Activated CD4-positive, CD25-positive, alpha-beta regulatory T cell treated with anti-CD3 and anti-CD28 coated beads, Interleukin-2, amount 50 U/mL, for 72 hours (primary cell): ENCODE measurements around the gene TMEM51.

Experiments used
- DNase-seq: peaks from one replicate; pipeline ENCODE4 v3.0.0; 2021

Gene TMEM51

GRCh38 chr1:15222653-15223303, 69.2 kb downstream of the TMEM51 start:
- DNase-seq: no peak

GRCh38 chr1:15224259-15224869, 70.8 kb downstream of the TMEM51 start:
- no peak for DNase-seq

GRCh38 chr1:15224974-15225373, 71.4 kb downstream of the TMEM51 start:
- DNase-seq: no peak

GRCh38 chr1:15225461-15225860, 71.9 kb downstream of the TMEM51 start:
- no peak for DNase-seq

- DNase-seq: no peak
Observed at GRCh38 chr1:15226388-15227255, 73.1 kb downstream of the TMEM51 start.

- DNase-seq: no peak
Observed at GRCh38 chr1:15229707-15230131, 76.2 kb downstream of the TMEM51 start.

- DNase-seq: no peak
Observed at GRCh38 chr1:15231714-15232201, 78.2 kb downstream of the TMEM51 start.

GRCh38 chr1:15233689-15234088, 80.1 kb downstream of the TMEM51 start:
- no peak for DNase-seq

GRCh38 chr1:15236321-15236721, 82.8 kb downstream of the TMEM51 start:
- DNase-seq: no peak

- no peak for DNase-seq
Observed at GRCh38 chr1:15236746-15237145, 83.2 kb downstream of the TMEM51 start.

- no peak for DNase-seq
Observed at GRCh38 chr1:15238789-15239188, 85.2 kb downstream of the TMEM51 start.

GRCh38 chr1:15242766-15243165, 89.2 kb downstream of the TMEM51 start:
- no peak for DNase-seq

GRCh38 chr1:15243275-15244043, 89.9 kb downstream of the TMEM51 start:
- no peak for DNase-seq

- no peak for DNase-seq
Observed at GRCh38 chr1:15244813-15245212, 91.3 kb downstream of the TMEM51 start.

- DNase-seq: no peak
Observed at GRCh38 chr1:15245593-15246360, 92.2 kb downstream of the TMEM51 start.

GRCh38 chr1:15246960-15247614, 93.5 kb downstream of the TMEM51 start, which contains the start of gene FHAD1:
FHAD1 (plus strand) TSS chr1:15247223; CDS start chr1:15251785, 4,562 bp downstream.
- peak; percentile 32 for DNase-seq

GRCh38 chr1:15248216-15248615, 94.7 kb downstream of the TMEM51 start:
- no peak for DNase-seq

- DNase-seq: no peak
Observed at GRCh38 chr1:15249081-15249480, 95.5 kb downstream of the TMEM51 start.

GRCh38 chr1:15251857-15252835, 98.6 kb downstream of the TMEM51 start:
- no peak for DNase-seq

GRCh38 chr1:15254559-15254958, 101.0 kb downstream of the TMEM51 start:
- no peak for DNase-seq
